Activated CD8-positive, alpha-beta memory T cell treated with anti-CD3 and anti-CD28 coated beads for 24 hours (primary cell): ENCODE measurements around the gene TLR8.

Experiments used
- DNase-seq: peaks from one replicate; pipeline ENCODE4 v3.0.0-alpha.2; 2020

Gene TLR8

GRCh38 chrX:12947545-12948235 is 41.3 kb downstream of the TLR8 start:
- no peak for DNase-seq

- no peak for DNase-seq
Observed at GRCh38 chrX:12948495-12948894, 42.1 kb downstream of the TLR8 start.

- DNase-seq: no peak
Observed at GRCh38 chrX:12949205-12949926, 42.9 kb downstream of the TLR8 start.

GRCh38 chrX:12949927-12950656 is 43.7 kb downstream of the TLR8 start:
- DNase-seq: peak; percentile 94

GRCh38 chrX:12950851-12951594 is 44.6 kb downstream of the TLR8 start:
- peak; percentile 79 for DNase-seq

GRCh38 chrX:12951595-12951975 is 45.2 kb downstream of the TLR8 start:
- no peak for DNase-seq

GRCh38 chrX:12953420-12953819 is 47.0 kb downstream of the TLR8 start:
- no peak for DNase-seq

GRCh38 chrX:12954376-12954775 is 48.0 kb downstream of the TLR8 start:
- no peak for DNase-seq

- DNase-seq: no peak
Observed at GRCh38 chrX:12954981-12955380, 48.6 kb downstream of the TLR8 start.

- peak; percentile 86 for DNase-seq
Observed at GRCh38 chrX:12955882-12956703, 49.7 kb downstream of the TLR8 start.

GRCh38 chrX:12956704-12957534 is 50.5 kb downstream of the TLR8 start:
- no peak for DNase-seq

GRCh38 chrX:12958059-12958458 is 51.6 kb downstream of the TLR8 start:
- peak; percentile 51 for DNase-seq

GRCh38 chrX:12958461-12958860 is 52.0 kb downstream of the TLR8 start:
- DNase-seq: no peak

GRCh38 chrX:12961196-12961718 is 54.8 kb downstream of the TLR8 start:
- no peak for DNase-seq

- peak; percentile 49 for DNase-seq
Observed at GRCh38 chrX:12962041-12962504, 55.7 kb downstream of the TLR8 start.

- DNase-seq: peak; percentile 49
Observed at GRCh38 chrX:12963210-12963850, 56.9 kb downstream of the TLR8 start.

GRCh38 chrX:12965131-12965940 is 58.9 kb downstream of the TLR8 start:
- DNase-seq: peak; percentile 41

- DNase-seq: no peak
Observed at GRCh38 chrX:12966151-12966550, 59.7 kb downstream of the TLR8 start.

- DNase-seq: peak; percentile 67
Observed at GRCh38 chrX:12967711-12968465, 61.5 kb downstream of the TLR8 start.
